IMR-90 (cell line): Measurements from ENCODE around the gene CD207. TPM values are rescaled to one million over a fixed set of nuclear protein-coding genes. Genes with fewer than 3 reads are reported as not detected.

Source experiments
- ATAC-seq: fragments of 200-7000 bp; cut with Tn5 transposase; 2 replicates; pipeline ENCODE4 v1.9.1; 2020; ENCODE audit warnings: low read depth, mild to moderate bottlenecking, moderate library complexity
- BruUV-seq: library from RNA; stranded (reverse); fragments of 400-500 nt; replicated peaks from 2 replicates; lab custom pipeline; 2021; lab: Mats Ljungman, UMichigan
- CTCF ChIA-PET: fragments of 300-600 bp; formaldehyde crosslinking; extraction: SDS; loops from one replicate; lab custom pipeline; 2021; ENCODE audit warnings: antibody characterized with exemption; lab: Yijun Ruan, JAX
- POLR2A ChIA-PET: fragments of 300-600 bp; sonication (Branson Sonifier 250); formaldehyde crosslinking; loops from one replicate; lab custom pipeline; 2022; ENCODE audit warnings: antibody characterized with exemption; ENCODE audit not compliant: unreplicated experiment; lab: Charles Lee
- DNase-seq: peaks from one replicate; pipeline ENCODE4 v3.0.0; 2013
- H2AFZ ChIP-seq: replicated peaks from 2 replicates; pipeline ENCODE3; 2013; ENCODE audit warnings: low read length, mild to moderate bottlenecking; ENCODE audit not compliant: poor library complexity
- H2AK5ac ChIP-seq: 2 replicates; pipeline ENCODE4 v1.6.1; 2013; ENCODE audit warnings: low read depth, low read length, inconsistent platforms
- H2AK9ac ChIP-seq: replicated peaks from 2 replicates; pipeline ENCODE3; 2013; ENCODE audit warnings: mild to moderate bottlenecking, low read depth, low read length, moderate library complexity; ENCODE audit not compliant: poor library complexity
- H2BK120ac ChIP-seq: 2 replicates; pipeline ENCODE4 v1.6.1; 2013; ENCODE audit warnings: low read depth, low read length, inconsistent platforms
- H2BK15ac ChIP-seq: 3 replicates; pipeline ENCODE4 v1.6.1; 2013; ENCODE audit warnings: low read depth, low read length, inconsistent platforms
- H2BK20ac ChIP-seq: 2 replicates; pipeline ENCODE4 v1.6.1; 2013; ENCODE audit warnings: low read depth, mild to moderate bottlenecking, inconsistent platforms, low read length, moderate library complexity
- H2BK5ac ChIP-seq: 2 replicates; pipeline ENCODE4 v1.6.1; 2013; ENCODE audit warnings: mild to moderate bottlenecking, low read depth, low read length, inconsistent platforms; ENCODE audit not compliant: poor library complexity, severe bottlenecking
- H3K14ac ChIP-seq: replicated peaks from 2 replicates; pipeline ENCODE4 v1.6.1; 2013; ENCODE audit warnings: low read depth, low read length, inconsistent platforms
- H3K18ac ChIP-seq: 2 replicates; pipeline ENCODE4 v1.6.1; 2013; ENCODE audit warnings: low read depth, low read length, control low read depth
- H3K23ac ChIP-seq: 2 replicates; pipeline ENCODE4 v1.6.1; 2013; ENCODE audit warnings: low read depth, low read length, inconsistent platforms
- H3K27ac ChIP-seq: 2 replicates; pipeline ENCODE4 v1.5.1; 2013; ENCODE audit warnings: mild to moderate bottlenecking, control low read depth, low read length; ENCODE audit not compliant: insufficient read depth
- H3K27me3 ChIP-seq: 2 replicates; pipeline ENCODE4 v1.6.1; 2013; ENCODE audit warnings: low read length; ENCODE audit not compliant: control insufficient read depth, insufficient read depth
- H3K36me3 ChIP-seq: 2 replicates; pipeline ENCODE4 v1.6.1; 2013; ENCODE audit warnings: low read length, mixed read lengths; ENCODE audit not compliant: control insufficient read depth, insufficient read depth
- H3K4ac ChIP-seq: 2 replicates; pipeline ENCODE4 v1.6.1; 2013; ENCODE audit warnings: low read depth, low read length, inconsistent platforms
- H3K4me1 ChIP-seq: 2 replicates; pipeline ENCODE4 v1.6.1; 2013; ENCODE audit warnings: low read length, mixed read lengths; ENCODE audit not compliant: control insufficient read depth, insufficient read depth
- H3K4me2 ChIP-seq: 2 replicates; pipeline ENCODE4 v1.6.1; 2013; ENCODE audit warnings: low read depth, mild to moderate bottlenecking, control low read depth, low read length, moderate library complexity
- H3K4me3 ChIP-seq: 2 replicates; pipeline ENCODE4 v1.5.1; 2013; ENCODE audit warnings: low read depth, mild to moderate bottlenecking, control low read depth, low read length, moderate library complexity; ENCODE audit not compliant: insufficient read depth
- H3K56ac ChIP-seq: 2 replicates; pipeline ENCODE4 v1.6.1; 2013; ENCODE audit warnings: low read length, inconsistent platforms; ENCODE audit not compliant: insufficient read depth; ENCODE audit errors: extremely low read depth
- H3K79me1 ChIP-seq, 2 experiments: 2 replicates each; pipeline ENCODE4 v1.6.1; 2013; ENCODE audit warnings: low read length in 2 of 2, inconsistent platforms in 1 of 2, low read depth in 1 of 2
- H3K9ac ChIP-seq: 2 replicates; pipeline ENCODE4 v1.6.1; 2013; ENCODE audit warnings: low read depth, low read length, control low read depth
- H3K9me1 ChIP-seq: 2 replicates; pipeline ENCODE4 v1.6.1; 2013; ENCODE audit warnings: low read length, inconsistent platforms; ENCODE audit not compliant: insufficient read depth
- H3K9me3 ChIP-seq: 2 replicates; pipeline ENCODE4 v1.6.1; 2013; ENCODE audit warnings: low read length; ENCODE audit not compliant: control insufficient read depth, insufficient read depth
- H4K20me1 ChIP-seq: 2 replicates; pipeline ENCODE4 v1.6.1; 2013; ENCODE audit warnings: low read length, inconsistent platforms; ENCODE audit not compliant: insufficient read depth
- H4K5ac ChIP-seq: 2 replicates; pipeline ENCODE4 v1.6.1; 2013; ENCODE audit warnings: mild to moderate bottlenecking, low read depth, low read length, control low read depth
- H4K8ac ChIP-seq, 2 experiments: 2 replicates each; pipeline ENCODE4 v1.6.1; 2013; ENCODE audit warnings: low read depth in 2 of 2, low read length in 2 of 2, control low read depth in 1 of 2, inconsistent platforms in 1 of 2
- H4K91ac ChIP-seq: 2 replicates; pipeline ENCODE4 v1.6.1; 2013; ENCODE audit warnings: low read depth, low read length, inconsistent platforms; ENCODE audit not compliant: insufficient read depth
- BHLHE40 ChIP-seq: fragments of 150-350 bp; IDR thresholded peaks from 2 replicates; pipeline ENCODE4 v1.6.1; 2016; ENCODE audit warnings: mild to moderate bottlenecking, low read depth, low read length
- ELK1 ChIP-seq: fragments of 150-350 bp; IDR thresholded peaks from 2 replicates; pipeline ENCODE4 v1.6.1; 2016; ENCODE audit warnings: low read depth, mild to moderate bottlenecking, low read length, moderate library complexity, borderline replicate concordance
- MAFK ChIP-seq: IDR thresholded peaks from 2 replicates; pipeline ENCODE4 v1.6.1; 2012; ENCODE audit warnings: low read depth, low read length, improper control_type of control experiment
- MXI1 ChIP-seq: IDR thresholded peaks from 2 replicates; pipeline ENCODE4 v1.6.1; 2012; ENCODE audit warnings: low read depth, mild to moderate bottlenecking, low read length, moderate library complexity, borderline replicate concordance
- NFE2L2 ChIP-seq: fragments of 150-350 bp; IDR thresholded peaks from 2 replicates; pipeline ENCODE4 v1.6.1; 2016; ENCODE audit warnings: low read depth, mild to moderate bottlenecking, low read length
- RAD21 ChIP-seq: IDR thresholded peaks from 2 replicates; pipeline ENCODE4 v1.6.1; 2012; ENCODE audit warnings: low read length, improper control_type of control experiment
- RCOR1 ChIP-seq: IDR thresholded peaks from 2 replicates; pipeline ENCODE4 v1.6.1; 2012; ENCODE audit warnings: mild to moderate bottlenecking, low read length, improper control_type of control experiment; ENCODE audit not compliant: insufficient replicate concordance
- WGBS, 2 experiments: methylation state at CpG; one replicate each; pipeline versions ENCODE4 v1.1.5 to v1.1.7; 2013; ENCODE audit warnings: missing lambda C conversion rate in 2 of 2; ENCODE audit not compliant: insufficient read length in 1 of 2; ENCODE audit errors: extremely low coverage in 2 of 2; 5-methylcytosine and 5-hydroxymethylcytosine counted together
- dilution Hi-C: fragments of 300-500 bp; cut with HindIII; formaldehyde crosslinking; loops from one replicate; pipeline ENCODE4 v1.14.3; 2018; ENCODE audit warnings: low sequenced_read_pairs; ENCODE audit not compliant: unreplicated experiment
- in situ Hi-C: fragments of 300-500 bp; cut with MboI; formaldehyde crosslinking; loops from 3 replicates; pipeline ENCODE4 v1.14.3; 2019; ENCODE audit warnings: low sequenced_read_pairs, inconsistent platforms, mixed read lengths
- intact Hi-C: fragments of 100-400 bp; cut with micrococcal nuclease; formaldehyde crosslinking; loops from 2 replicates; pipeline ENCODE4 v1.10.0; 2022
- polyA plus RNA-seq, 3 experiments: library from polyadenylated mRNA; depleted of rRNA; stranded (reverse); fragments of >200 nt; gene quantifications; 2 replicates each; pipeline ENCODE4 v1.2.3, GENCODE V29; 2012; ENCODE audit warnings: low replicate concordance in 1 of 3
- total RNA-seq: library from RNA; depleted of rRNA; stranded (reverse); fragments of >200 nt; gene quantifications from 2 replicates; pipeline ENCODE4 v1.2.3, GENCODE V29; 2012

CD207 gene
- total and polyA plus RNA-seq, 2 of the 4 experiments (the other 2 are of a cell fraction) = not detected

DNA sequence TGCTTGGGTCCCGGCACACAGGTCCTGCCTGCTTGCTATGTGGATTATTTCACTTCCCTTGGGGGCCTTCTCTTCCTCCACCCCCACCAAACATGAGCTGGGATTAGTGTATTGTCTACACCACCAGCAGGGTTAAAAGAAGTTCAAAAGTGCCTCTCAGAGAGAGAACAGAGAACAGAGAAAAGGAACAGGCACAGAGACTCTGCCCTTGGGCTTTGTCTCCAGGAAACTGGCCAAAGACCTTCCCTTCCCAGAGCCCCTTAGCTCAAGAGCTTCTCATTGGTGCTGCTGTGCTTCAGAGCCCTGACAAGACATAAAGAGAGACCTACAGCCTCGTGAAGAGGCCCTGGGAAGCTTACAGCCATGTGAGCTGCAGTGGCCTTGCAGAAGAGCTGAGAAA is 38.1 kb downstream of the CD207 start:
- Histone ChIP-seq H2BK120ac (no peak overlapping the region), H2BK5ac (no peak overlapping the region), H3K4ac (no peak overlapping the region), H2AK9ac (no peak overlapping the region), H4K91ac (no peak overlapping the region), H3K9me1 (no peaks in the 10 kb centered on the region), H3K79me1 (no peaks in the 10 kb centered on the region), H2BK20ac (no peak overlapping the region), H3K56ac (no peak overlapping the region), H2AFZ (no peak overlapping the region), H4K5ac (no peak overlapping the region), H3K4me3 (no peak overlapping the region), H2AK5ac (no peak overlapping the region), H3K23ac (no peak overlapping the region), H3K27ac (no peak overlapping the region), H4K20me1 (no peaks in the 10 kb centered on the region), H3K4me2 (no peak overlapping the region), H2BK15ac (no peak overlapping the region), H3K27me3 (no peaks in the 10 kb centered on the region; the same call in none of the 2 replicates), H3K14ac (no peak overlapping the region), H3K18ac (no peak overlapping the region), H3K9ac (no peak overlapping the region), H3K36me3 (no peaks in the 10 kb centered on the region), H3K4me1 (no peaks in the 10 kb centered on the region), H4K8ac (no peak overlapping the region), H3K9me3 (no peaks in the 10 kb centered on the region; the same call in 1 of the 2 replicates)
- in situ Hi-C loops (no loop called here), dilution Hi-C loops (no loop called here), intact Hi-C loops (no loop called here)
- no TSS peak for BruUV-seq
- CTCF ChIA-PET = no interaction called here
- POLR2A ChIA-PET = no interaction called here
- DNase-seq = no peak
- ATAC-seq = no peak
- WGBS, 2 experiments = 0% methylated on average over 1 of the region's 2 CpGs; no CpG with 5 or more reads in 1 of the 2 experiments
- TF ChIP-seq RCOR1 (no peak), MAFK (no peak), NFE2L2 (no peak), ELK1 (no peak), MXI1 (no peak), RAD21 (no peak), BHLHE40 (no peak)
